NCI-H510A (cell line): Measurements from ENCODE around the gene CHAF1A.

Source experiments
- DNase-seq: peaks from one replicate; lab custom pipeline; 2025; lab: John Stamatoyannopoulos, UW

CHAF1A gene, protein sequence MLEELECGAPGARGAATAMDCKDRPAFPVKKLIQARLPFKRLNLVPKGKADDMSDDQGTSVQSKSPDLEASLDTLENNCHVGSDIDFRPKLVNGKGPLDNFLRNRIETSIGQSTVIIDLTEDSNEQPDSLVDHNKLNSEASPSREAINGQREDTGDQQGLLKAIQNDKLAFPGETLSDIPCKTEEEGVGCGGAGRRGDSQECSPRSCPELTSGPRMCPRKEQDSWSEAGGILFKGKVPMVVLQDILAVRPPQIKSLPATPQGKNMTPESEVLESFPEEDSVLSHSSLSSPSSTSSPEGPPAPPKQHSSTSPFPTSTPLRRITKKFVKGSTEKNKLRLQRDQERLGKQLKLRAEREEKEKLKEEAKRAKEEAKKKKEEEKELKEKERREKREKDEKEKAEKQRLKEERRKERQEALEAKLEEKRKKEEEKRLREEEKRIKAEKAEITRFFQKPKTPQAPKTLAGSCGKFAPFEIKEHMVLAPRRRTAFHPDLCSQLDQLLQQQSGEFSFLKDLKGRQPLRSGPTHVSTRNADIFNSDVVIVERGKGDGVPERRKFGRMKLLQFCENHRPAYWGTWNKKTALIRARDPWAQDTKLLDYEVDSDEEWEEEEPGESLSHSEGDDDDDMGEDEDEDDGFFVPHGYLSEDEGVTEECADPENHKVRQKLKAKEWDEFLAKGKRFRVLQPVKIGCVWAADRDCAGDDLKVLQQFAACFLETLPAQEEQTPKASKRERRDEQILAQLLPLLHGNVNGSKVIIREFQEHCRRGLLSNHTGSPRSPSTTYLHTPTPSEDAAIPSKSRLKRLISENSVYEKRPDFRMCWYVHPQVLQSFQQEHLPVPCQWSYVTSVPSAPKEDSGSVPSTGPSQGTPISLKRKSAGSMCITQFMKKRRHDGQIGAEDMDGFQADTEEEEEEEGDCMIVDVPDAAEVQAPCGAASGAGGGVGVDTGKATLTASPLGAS

DNA sequence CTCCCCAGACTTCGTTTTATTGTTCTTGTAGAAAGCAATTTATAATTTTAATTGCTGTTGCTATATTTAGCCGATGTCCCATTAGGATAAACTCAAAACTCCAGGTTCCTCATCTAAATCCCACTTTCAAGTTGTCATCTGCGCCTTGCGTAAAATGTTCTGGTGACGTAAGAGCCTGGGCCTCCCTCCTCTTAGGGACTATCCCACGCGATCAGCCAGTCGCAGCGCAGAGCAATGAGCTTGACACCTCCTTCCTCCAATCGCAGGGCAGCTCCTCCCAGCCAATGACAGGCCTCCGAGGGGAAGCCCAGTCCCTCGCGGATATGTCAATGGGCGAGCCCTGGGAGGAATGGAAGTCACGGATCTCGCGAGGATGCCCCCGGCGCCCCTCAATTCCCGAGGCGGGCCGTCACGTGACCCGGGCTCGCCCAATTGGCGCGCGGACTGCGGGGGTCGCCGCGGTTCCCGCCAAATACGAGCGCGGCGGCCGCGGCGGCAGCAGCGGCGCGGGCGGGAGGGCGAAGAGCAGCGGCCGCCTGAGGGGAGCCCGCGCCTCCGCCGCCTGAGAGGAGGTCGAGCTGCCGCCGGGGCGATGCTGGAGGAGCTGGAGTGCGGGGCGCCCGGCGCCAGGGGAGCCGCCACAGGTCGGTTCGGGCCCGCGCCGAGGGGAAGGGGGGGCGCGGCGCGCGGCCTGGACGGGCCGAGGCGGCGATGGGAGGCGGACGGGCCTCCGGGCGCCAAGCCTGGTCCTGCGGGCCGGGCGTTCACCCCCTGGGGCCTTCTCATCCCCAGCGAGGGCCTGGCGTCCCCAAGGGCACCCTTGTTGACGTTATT lies at the start of gene CHAF1A:
TSS of gene CHAF1A (plus strand) at position 470 of the 834 bp plus-strand sequence. CDS start at position 593, 123 bp downstream.
- DNase-seq, result peak; percentile 99

DNA sequence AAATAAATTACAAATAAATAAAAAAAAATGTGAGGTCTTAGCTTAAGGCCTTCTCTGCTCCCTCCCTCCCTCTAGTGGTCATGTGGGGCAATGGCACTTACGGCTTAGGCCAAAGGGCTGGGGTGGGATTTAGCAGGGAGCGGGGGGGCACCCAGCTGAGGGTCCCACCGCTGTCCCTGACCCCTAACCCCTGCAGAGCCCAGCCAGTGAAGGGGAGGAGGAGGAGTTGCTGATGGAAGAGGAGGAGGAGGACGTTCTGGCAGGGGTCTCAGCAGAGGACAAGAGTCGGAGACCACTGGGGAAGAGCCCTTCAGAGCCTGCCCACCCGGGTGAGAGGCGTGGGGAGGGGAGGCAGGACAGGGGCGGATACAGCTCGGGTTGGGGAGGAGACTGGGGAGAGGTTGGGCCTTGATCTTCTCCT lies 49.7 kb upstream of the CHAF1A start:
- no peak for DNase-seq

DNA sequence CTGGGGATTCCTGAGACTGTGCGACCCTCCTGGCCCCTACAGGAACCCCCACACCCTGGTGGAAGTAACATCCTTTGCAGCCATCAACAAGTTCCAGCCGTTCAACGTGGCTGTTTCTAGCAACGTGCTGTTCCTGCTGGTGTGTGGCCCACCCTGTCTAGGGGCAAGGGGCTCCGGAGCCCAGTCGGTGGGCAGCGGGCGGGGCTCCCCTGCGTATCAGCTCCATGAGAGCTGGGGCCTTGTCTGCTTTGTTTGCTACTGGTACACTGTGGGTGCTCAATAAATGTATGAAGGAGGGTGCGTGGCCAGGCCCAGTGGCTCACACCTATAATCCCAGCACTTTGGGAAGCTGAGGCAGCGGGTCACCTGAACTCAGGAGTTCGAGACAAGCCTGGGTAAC lies 48.2 kb upstream of the CHAF1A start:
- no peak for DNase-seq

DNA sequence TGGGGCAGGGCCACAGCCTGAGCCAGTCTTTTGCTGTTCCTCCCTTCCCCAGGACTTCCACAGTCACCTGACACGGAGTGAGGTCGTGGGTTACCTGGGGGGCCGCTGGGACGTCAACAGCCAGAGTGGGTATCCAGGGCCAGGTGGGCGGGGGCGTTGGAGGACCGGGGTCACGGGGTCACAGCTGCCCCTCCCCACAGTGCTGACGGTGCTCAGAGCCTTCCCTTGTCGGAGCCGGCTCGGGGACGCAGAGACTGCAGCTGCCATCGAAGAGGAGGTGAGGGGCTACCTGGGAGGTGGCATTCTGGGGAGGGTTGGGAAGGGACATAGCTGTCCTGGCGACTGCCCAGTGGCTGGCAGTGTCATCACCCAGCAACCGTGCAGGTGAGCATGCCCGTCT lies 47.5 kb upstream of the CHAF1A start:
- DNase-seq, result no peak

DNA sequence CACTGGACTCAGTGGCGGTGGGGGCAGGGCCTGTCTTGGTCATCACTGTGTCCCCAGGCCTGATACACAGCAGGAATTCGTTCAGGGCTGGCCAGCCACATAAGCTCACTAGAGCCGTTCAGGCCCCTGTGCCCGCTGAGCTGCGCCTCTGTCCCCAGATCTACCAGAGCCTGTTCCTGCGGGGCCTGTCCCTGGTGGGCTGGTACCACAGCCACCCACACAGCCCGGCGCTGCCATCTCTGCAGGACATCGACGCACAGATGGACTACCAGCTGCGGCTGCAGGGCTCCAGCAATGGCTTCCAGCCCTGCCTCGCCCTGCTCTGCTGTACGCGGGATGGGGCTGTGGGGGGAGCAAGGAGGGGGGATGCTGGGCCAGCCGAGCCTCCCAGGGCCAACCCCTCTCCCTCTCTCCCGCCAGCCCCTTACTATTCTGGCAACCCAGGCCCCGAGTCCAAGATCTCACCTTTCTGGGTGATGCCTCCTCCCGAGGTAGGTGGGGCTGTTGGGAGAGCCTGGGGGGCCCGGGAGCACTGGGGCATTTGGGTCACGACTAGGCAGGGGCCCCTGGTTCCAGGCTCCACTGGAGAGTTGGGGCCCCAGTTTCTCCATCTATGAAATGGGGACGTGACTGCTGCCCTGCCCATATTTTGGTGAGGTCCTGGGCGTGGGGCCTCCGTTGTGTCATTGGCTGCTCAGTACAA lies 45.2 kb upstream of the CHAF1A start:
- no peak for DNase-seq

DNA sequence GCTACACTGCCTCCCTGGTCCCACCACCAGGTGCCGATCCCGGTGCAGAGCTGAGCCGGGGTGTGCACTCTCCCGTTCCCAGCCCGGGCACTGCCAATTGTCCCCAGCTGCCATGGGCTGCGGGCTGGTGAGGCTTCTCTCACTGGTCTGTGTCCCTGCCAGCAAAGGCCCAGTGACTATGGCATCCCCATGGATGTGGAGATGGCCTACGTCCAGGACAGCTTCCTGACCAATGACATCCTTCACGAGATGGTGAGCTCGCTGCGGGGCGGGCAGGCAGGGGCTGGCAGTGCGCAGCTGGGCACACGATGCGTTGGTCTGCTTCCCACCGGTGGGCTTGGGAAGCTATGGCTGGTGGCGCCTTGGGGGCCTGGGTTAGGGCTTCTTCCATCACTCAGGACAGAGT lies 44.5 kb upstream of the CHAF1A start:
- no peak for DNase-seq

DNA sequence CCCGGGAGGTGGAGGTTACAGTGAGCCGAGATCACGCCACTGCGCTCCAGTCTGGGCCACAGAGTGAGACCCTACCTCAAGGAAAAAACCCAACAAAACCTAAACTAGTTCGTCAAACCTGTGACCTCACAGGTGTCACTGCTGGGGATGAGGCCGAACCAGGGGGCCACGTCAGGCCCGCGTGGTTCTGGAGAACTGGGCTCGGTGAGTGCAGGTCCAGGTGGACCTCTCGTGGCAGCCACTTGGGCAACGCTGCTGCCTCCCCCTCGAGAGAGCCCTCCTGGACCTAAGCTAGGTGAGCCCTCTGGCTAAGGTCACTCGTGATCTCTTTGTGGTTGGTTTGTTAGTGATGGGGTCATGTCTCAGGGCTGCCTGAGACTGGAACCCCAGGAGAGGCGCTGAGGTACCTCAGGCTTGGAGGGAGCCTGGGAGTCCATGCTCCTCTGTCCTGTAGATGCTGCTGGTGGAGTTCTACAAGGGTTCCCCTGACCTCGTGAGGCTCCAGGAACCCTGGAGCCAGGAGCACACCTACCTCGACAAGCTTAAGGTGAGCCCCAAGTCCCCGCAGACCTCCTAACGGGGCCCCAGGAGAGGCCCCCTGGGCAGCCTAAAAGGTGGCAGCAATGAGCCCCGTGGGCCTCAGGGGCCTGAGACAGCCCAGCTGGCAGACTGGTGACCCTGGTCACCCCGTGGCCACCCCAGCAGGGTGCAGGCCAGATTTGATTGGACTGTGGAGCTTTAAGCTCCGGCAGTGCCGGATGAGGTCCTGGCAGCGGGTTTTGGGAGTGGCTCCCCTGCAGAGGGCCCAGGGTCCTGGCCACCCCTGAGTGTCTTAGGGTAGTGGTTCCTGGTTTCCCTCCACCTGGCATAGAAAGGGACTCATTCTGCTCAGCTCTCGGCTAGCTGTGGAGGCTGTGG lies 43.5 kb upstream of the CHAF1A start:
- DNase-seq, result no peak

DNA sequence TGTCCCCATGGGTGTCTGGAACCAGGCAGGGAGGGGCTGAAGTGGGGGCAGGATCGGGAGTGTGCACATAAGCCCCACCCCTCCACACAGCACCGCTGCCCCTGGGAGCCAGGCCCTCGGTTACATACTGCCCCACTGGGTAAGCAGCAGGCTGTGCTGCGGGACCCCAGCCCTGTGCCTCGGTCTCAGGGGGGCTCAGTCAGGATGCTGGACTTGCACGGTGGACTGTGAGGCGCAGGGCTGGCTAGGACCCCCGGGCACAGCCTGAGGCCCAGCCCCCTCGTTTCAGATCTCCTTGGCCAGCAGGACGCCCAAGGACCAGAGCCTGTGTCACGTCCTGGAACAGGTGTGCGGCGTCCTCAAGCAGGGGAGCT lies 42.8 kb upstream of the CHAF1A start:
- no peak for DNase-seq

DNA sequence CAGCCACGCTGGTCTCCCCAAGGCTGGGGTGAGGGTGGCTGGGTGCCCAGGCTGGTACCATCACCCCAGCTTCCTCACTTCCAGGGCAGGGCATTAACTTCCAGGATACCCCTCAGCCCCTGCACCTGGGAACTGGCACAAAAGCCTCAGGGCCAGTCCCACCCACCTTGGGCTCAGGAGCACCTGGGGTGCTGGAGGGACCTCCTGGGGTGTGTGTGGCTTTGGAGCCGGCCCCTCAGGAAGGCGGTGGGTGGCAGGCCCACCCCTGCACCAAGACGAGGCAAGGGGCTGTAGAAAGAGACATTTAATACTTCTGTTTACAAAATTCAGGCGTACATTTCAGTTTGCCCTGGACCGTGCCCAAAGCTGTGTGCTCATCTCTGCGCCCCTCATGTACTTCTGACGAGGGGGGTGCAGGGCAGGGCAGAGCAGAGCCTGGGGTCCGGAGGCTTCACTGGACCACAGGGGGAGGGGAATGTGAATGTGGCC lies 42.3 kb upstream of the CHAF1A start:
- no peak for DNase-seq

DNA sequence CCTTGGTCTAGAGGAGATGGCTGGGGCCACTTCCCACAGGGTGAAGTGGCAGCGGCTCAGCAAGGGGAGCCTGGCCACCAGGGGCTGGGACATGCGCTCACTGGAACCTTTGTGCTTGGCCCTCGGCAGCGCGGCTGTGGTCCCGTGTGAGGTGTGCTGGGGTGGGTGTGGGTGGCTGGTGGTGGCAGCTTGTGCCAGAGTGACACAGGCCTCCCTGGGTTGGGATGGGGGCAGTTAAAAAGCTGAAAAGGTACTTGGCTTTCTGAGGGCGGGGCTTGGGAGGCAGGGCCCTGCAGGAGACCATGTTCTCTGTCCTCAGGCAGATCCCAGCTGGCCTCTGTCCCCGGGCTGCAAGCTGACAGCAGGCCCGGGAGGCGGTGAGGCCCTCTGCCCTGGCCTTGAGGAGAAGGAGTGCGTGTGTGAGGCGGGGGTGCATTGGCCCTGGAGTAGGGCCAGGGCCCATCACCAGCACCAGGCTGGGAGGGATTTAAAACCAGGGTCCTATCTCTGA lies 41.7 kb upstream of the CHAF1A start:
- DNase-seq, result no peak

DNA sequence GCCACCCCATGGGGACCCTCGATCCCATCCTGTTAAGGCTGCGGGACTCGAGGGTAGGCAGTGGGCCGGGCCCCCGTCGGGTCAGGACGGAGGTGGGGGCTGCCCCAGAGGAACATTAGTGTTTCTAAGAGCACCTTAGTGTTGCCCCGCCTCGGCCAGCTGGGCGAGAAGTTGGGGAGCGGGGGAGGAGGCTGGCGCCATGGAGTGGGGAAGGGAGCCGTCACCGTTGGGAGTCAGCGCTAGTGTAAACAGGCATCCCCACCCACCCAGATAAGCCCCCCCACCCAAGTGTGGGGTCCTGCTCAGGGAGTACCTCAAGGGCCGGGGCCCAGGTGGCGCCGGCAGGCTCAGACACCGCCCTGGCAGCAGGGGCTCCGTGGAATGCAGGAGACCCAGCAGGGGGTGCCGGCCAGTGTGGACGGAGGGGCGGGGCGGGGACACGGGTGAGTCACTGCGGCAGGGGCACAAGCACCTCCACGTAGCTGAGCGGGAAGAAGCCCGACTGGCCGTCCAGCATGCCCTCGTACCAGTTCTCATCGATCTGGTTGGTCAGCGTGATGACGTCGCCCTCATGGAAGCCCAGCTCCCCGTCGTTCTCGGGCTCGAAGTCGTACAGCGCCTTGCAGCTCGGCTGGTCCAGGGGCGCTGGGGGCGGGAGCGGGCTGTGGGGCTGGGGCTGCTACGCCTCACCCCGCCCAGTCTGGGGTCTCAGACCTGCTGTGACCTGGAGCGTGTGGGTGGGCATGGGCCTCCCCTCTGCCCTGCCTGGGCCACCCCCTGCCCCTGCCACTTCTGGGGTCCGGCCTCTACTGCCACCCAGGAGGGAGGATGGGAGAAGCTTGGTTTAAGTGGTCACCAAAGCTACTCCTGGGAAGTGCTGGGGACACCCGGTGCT lies 41.0 kb upstream of the CHAF1A start:
- DNase-seq, result no peak

DNA sequence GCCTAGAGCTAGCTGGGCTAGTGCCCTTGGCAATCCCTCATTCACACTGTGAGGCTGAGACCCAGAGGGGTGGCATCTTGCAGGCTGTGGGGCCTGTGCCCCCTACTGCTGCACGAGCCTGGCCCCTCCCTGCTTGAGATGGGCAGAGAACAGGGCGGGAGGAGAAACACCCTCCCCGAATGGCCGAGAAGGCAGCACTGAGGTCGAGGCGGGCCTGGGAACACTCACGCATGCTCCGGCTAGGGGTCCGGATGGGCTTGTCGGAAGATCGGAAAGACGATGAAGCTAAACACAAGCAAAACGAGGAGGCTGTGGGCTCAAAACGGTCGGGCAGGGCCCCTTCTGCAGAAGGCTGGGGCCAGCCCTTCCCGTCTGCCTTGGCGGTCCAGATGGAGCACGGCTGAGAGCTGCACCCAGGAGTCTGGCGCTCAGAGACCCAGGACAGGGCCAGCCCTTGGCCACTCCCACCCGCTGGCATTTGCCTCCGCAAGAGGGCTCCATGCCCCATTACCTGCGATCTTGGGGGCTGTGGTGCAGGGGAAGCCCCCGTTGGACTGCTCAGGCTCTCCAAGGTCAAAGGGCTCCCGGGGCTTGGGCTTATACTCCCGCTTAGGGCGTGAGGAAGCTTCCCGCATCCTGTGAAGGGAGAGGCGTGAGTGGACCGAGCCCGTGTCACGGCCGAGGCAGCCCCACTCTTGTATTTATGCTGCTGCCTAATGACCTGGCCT lies 40.2 kb upstream of the CHAF1A start:
- no peak for DNase-seq

DNA sequence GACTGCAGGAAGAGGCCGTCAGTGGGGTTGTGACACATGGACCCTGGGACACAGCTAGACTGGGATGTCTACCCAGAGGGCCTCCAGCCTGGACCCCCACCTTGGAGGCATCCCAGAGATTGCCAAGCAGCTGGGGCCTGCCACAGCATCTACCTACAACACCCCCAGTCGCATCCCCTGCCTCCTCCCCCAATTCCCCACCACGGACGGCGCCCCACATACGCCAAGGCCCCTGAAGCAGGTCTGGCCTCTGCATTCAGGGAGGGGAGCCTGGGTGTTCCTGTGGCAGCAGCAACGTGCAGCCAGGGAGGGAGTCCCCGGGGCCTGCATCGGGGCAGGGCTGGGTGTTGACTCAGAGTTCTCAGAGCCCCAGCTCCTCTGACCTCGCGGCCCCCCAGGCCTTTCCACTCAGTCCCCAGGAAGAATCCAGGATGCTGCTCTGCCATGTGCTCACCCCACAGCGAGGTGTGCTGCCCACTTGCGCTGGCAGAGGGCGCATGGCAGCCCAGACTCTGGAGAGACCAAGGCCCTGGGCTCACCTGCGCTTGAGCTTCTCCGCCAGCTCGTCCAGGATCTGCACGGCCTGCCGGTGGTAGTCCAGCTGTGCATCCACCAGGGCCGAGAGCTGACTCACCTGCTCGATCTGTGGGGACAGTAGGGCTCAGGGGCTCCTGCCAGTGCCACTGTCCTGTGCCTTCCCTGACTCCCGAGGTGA lies 39.5 kb upstream of the CHAF1A start:
- DNase-seq, result peak; percentile 30

DNA sequence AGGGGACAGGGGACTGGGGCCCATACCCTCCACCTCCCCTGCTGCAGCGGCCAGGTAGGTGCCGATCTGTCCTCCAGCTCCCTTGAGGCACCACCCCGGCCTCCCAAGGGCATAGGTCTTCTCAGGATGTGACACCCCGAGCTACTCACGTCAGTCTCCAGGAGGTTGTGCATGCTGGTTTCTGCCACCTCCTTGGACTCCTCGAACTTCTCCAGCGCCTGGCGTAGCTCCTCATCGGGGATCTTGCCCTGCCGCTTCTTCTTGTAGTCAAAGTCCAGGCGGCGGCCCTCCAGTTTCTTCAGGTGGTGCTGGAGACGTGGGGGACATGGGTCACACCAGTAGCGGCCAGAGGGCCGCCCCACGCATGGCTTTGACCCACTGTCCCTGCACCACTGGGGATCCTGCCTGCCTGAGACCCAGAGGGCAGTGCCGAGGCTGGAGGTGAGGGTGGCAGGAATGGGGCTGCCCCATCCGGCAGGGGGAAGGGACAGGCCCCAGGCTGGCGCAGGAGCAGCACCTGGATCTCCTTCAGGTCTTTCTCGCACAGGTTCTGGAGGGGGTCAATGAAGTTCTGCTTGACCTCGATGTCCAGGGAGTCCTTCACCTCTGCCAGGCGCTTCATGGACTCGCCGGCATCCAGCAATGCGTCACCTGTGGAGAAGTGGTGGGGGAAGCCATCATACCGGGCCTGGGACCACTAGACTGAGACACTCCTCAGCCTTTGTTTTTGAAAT lies 38.7 kb upstream of the CHAF1A start:
- DNase-seq, result no peak

DNA sequence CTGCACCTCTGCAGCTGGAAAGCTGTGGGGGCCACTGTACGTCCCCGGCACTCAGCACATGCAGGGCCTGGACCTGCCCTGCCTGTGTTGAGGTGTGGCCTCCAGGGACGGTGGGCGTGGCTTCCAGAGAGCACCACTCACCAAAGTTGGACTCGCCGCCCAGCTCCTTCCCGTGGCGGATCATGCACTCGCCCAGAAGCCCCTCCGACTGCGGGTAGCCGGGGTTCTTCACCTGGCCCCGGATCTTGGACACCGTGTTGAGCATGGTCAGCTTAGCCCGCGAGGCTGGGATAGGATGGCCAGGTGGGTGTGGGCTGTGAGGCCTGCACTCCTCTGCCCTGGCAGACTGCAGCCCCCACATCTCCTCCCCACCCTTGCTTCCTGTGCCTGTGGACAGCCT lies 37.1 kb upstream of the CHAF1A start:
- DNase-seq, result no peak

DNA sequence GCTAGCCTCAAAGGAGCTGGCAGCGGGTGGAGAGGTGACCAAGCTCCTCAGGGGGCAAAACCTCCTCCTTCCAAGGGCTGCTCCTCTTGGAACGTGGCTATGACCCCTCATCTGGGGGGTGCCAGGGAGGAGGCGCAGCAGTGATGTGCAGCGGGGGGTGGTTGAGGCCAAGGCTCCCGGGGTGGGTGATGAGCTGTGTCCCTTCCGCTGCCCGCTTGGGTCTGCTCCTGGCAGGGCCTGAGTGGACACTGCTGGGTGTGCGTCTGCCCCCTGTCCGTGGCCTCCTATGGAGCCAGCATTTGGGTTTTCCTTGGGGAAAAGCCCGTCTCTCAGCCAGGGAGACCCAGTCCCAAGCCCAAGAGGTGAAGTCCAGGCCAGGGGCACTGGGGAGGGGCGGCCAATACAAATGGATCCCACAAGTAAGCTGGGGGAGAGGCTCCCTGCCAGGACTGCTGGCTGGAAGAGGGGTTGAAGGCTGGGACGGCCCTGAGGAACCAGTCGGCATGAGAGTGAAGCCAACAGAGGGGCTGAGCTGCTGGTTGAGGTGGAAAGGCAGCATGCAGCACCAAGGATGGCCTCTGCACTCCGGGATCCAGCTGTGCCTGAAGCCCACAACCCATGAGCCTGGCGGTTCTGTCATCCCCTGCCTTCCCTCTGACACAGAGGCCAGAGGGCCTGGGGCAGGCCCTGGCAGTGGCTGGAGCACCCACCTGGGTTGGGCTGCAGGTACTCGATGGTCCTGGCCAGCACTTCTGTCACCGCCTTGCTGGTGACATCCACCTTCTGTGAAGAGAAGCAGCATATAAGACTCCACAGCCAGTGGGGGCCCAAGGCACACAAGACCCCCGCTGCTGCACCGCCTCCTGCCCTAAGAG lies 36.4 kb upstream of the CHAF1A start:
- no peak for DNase-seq
